ENCODE results near the gene KCNH3.

Gene KCNH3

GRCh38 chr12:49538510-49539403 is at the start of gene KCNH3:
Gene KCNH3 (plus strand): TSS chr12:49539030. CDS start chr12:49539417, 387 bp downstream.
- Histone ChIP-seq H3K4me3 (ENCODE audit: low read length in 2 of 2) (peak within 1 kb of the TSS; percentile 62 to 73), H3K27ac (ENCODE audit: low read length) (no peak within 1 kb of the TSS), H3K4me1 (ENCODE audit: control insufficient read depth, insufficient read depth, low read length) (peaks cover 19% of the 10 kb centered on the region), H3K27me3 (ENCODE audit: control insufficient read depth in 1 of 2, insufficient read depth in 2 of 2, low read length in 2 of 2) (peaks cover 30 to 45% of the 10 kb centered on the region in 2 donors), H3K9me3 (ENCODE audit: control insufficient read depth in 2 of 2, low read length in 2 of 2) (no peaks in the 10 kb centered on the region), H3K9ac (ENCODE audit: low read length in 2 of 2) (no peak within 1 kb of the TSS), H3K36me3 (ENCODE audit: control insufficient read depth in 2 of 2, insufficient read depth in 2 of 2, low read length in 2 of 2) (no peaks in the 10 kb centered on the region)

- no peaks in the 10 kb centered on the region for H3K9me3 ChIP-seq (ENCODE audit: control insufficient read depth in 2 of 2, low read length in 2 of 2)
- no peak overlapping the region for H3K4me3 ChIP-seq (ENCODE audit: low read length in 2 of 2)
- H3K4me1 ChIP-seq (ENCODE audit: control insufficient read depth, insufficient read depth, low read length) = no peaks in the 10 kb centered on the region
- H3K9ac ChIP-seq (ENCODE audit: low read length in 2 of 2) = no peak overlapping the region
- no peak overlapping the region for H3K27ac ChIP-seq (ENCODE audit: low read length)
- peaks cover 0 to 4% of the 10 kb centered on the region in 2 donors for H3K36me3 ChIP-seq (ENCODE audit: control insufficient read depth in 2 of 2, insufficient read depth in 2 of 2, low read length in 2 of 2)
- no peaks in the 10 kb centered on the region for H3K27me3 ChIP-seq (ENCODE audit: control insufficient read depth in 1 of 2, insufficient read depth in 2 of 2, low read length in 2 of 2)
Observed at GRCh38 chr12:49489154-49489553, 49.7 kb upstream of the KCNH3 start.

DNA sequence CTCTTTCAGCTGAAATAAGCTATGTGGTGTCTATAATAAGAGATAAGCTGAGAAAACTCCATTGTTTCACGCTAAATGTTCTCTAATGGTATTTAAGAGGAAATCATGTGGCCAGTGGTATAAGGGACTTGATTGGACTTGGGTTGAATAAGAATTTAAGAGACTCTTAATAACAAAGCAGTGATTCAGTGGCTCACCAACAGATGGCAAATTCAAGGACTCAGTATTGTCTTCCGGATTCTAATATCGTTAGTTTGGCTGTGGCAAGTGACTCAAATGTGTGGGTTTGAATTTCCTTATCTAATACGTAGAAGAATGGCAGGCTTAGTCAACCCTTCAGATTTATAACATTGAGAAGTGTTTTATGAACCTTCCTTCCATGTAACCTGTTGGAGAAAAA is 49.1 kb upstream of the KCNH3 start:
- no peak overlapping the region for H3K27ac ChIP-seq (ENCODE audit: low read length)
- H3K4me3 ChIP-seq (ENCODE audit: low read length in 2 of 2) = no peak overlapping the region
- no peaks in the 10 kb centered on the region for H3K9me3 ChIP-seq (ENCODE audit: control insufficient read depth in 2 of 2, low read length in 2 of 2)
- no peak overlapping the region for H3K9ac ChIP-seq (ENCODE audit: low read length in 2 of 2)
- peaks cover 0 to 4% of the 10 kb centered on the region in 2 donors for H3K36me3 ChIP-seq (ENCODE audit: control insufficient read depth in 2 of 2, insufficient read depth in 2 of 2, low read length in 2 of 2)
- no peaks in the 10 kb centered on the region for H3K27me3 ChIP-seq (ENCODE audit: control insufficient read depth in 1 of 2, insufficient read depth in 2 of 2, low read length in 2 of 2)
- no peaks in the 10 kb centered on the region for H3K4me1 ChIP-seq (ENCODE audit: control insufficient read depth, insufficient read depth, low read length)

DNA sequence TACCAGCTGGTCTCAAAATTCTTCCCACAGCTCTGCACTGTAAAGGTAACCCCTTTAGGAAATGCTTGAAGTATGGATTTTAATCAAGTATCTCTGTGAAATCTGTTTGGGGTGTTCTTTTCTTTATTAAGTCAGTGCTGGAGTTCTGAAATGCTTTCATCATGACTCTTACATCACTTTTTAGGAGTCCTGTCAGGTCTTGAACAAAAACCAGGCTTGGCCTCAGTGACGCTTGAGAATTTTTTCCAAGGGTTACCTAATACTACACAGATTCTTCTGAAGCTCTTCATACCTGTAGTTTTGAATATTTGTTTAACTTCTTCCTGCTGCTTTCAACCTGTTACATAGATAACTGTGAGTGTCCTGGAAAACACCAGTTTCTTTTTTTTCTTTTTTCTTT is 47.0 kb upstream of the KCNH3 start:
- Histone ChIP-seq H3K27ac (ENCODE audit: low read length) (no peak overlapping the region), H3K27me3 (ENCODE audit: control insufficient read depth in 1 of 2, insufficient read depth in 2 of 2, low read length in 2 of 2) (no peaks in the 10 kb centered on the region), H3K9me3 (ENCODE audit: control insufficient read depth in 2 of 2, low read length in 2 of 2) (no peaks in the 10 kb centered on the region), H3K4me3 (ENCODE audit: low read length in 2 of 2) (no peak overlapping the region), H3K4me1 (ENCODE audit: control insufficient read depth, insufficient read depth, low read length) (no peaks in the 10 kb centered on the region), H3K36me3 (ENCODE audit: control insufficient read depth in 2 of 2, insufficient read depth in 2 of 2, low read length in 2 of 2) (peaks cover 0 to 3% of the 10 kb centered on the region in 2 donors), H3K9ac (ENCODE audit: low read length in 2 of 2) (no peak overlapping the region)

DNA sequence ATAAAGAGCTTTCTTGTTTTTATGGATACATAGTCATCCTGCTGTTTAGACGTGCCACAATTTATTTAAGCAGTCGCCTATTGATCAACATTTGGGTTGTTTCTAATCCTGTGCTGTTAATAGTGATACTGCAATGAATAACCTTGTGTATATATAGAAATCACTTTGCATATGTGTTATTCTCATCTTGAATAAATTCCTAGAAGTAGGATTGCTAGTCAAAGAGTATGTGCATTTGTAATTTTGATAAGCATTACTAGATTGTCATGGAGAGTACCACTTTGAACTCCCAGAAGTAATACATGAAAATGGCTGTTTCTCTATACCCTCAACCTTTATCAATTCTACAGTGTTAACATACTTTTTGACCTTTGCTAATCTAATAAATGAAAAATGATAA is 44.9 kb upstream of the KCNH3 start:
- H3K36me3 ChIP-seq (ENCODE audit: control insufficient read depth in 2 of 2, insufficient read depth in 2 of 2, low read length in 2 of 2) = peaks cover 0 to 3% of the 10 kb centered on the region in 2 donors
- no peak overlapping the region for H3K27ac ChIP-seq (ENCODE audit: low read length)
- H3K4me3 ChIP-seq (ENCODE audit: low read length in 2 of 2) = no peak overlapping the region
- no peaks in the 10 kb centered on the region for H3K27me3 ChIP-seq (ENCODE audit: control insufficient read depth in 1 of 2, insufficient read depth in 2 of 2, low read length in 2 of 2)
- H3K9me3 ChIP-seq (ENCODE audit: control insufficient read depth in 2 of 2, low read length in 2 of 2) = no peaks in the 10 kb centered on the region
- no peaks in the 10 kb centered on the region for H3K4me1 ChIP-seq (ENCODE audit: control insufficient read depth, insufficient read depth, low read length)
- H3K9ac ChIP-seq (ENCODE audit: low read length in 2 of 2) = no peak overlapping the region

DNA sequence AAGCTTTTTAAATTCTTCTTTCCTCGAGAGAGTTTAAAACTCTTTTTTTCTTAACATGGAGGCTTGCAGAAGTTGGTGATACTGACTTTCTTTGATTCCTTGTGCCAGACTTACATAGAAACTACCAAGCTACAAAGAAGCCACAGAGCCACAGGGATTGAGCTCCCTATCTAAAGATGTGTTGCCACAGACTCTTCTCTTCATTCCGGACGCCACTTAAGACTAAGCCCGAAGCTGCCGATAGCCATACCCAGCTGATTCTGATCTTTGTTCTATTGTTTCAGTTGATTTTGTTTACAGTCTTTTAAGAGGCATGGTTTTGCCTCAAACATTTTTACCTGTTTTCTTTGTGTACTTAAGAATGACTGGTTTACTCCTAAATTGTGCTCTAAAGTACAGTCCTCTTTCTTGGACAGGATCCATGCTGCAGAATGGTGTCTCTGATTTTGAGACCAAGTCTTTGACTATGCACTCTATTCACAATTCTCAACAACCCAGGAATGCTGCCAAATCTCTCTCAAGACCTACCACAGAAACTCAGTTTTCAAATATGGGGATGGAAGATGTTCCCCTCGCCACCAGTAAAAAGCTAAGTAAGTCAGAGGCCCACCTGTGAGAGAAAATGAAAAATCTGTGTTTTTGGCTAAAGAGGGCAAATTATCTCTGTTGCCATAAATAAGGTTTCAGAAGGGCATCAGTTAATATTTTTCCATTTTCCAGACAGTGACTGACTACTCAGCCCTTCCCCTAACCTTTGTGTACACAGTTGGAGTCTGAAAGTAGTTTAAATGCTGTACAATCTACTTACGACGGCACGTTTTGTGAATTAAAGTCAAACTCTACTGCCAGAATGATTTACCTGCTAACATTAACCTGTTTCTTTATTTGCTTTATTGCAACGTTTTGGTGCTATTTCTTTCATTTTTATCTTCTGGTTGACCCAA is 42.1 kb upstream of the KCNH3 start:
- Histone ChIP-seq H3K9me3 (ENCODE audit: control insufficient read depth in 2 of 2, low read length in 2 of 2) (no peaks in the 10 kb centered on the region), H3K4me1 (ENCODE audit: control insufficient read depth, insufficient read depth, low read length) (no peaks in the 10 kb centered on the region), H3K27ac (ENCODE audit: low read length) (no peak overlapping the region), H3K9ac (ENCODE audit: low read length in 2 of 2) (no peak overlapping the region), H3K36me3 (ENCODE audit: control insufficient read depth in 2 of 2, insufficient read depth in 2 of 2, low read length in 2 of 2) (peaks cover 0 to 3% of the 10 kb centered on the region in 2 donors), H3K27me3 (ENCODE audit: control insufficient read depth in 1 of 2, insufficient read depth in 2 of 2, low read length in 2 of 2) (no peaks in the 10 kb centered on the region), H3K4me3 (ENCODE audit: low read length in 2 of 2) (no peak overlapping the region)

GRCh38 chr12:49501895-49502294 is 36.9 kb upstream of the KCNH3 start:
- Histone ChIP-seq H3K36me3 (ENCODE audit: control insufficient read depth in 2 of 2, insufficient read depth in 2 of 2, low read length in 2 of 2) (peaks cover 0 to 3% of the 10 kb centered on the region in 2 donors), H3K4me1 (ENCODE audit: control insufficient read depth, insufficient read depth, low read length) (no peaks in the 10 kb centered on the region), H3K4me3 (ENCODE audit: low read length in 2 of 2) (no peak overlapping the region), H3K9ac (ENCODE audit: low read length in 2 of 2) (no peak overlapping the region), H3K9me3 (ENCODE audit: control insufficient read depth in 2 of 2, low read length in 2 of 2) (no peaks in the 10 kb centered on the region), H3K27me3 (ENCODE audit: control insufficient read depth in 1 of 2, insufficient read depth in 2 of 2, low read length in 2 of 2) (no peaks in the 10 kb centered on the region), H3K27ac (ENCODE audit: low read length) (no peak overlapping the region)

- no peak overlapping the region for H3K4me3 ChIP-seq (ENCODE audit: low read length in 2 of 2)
- no peaks in the 10 kb centered on the region for H3K4me1 ChIP-seq (ENCODE audit: control insufficient read depth, insufficient read depth, low read length)
- H3K9ac ChIP-seq (ENCODE audit: low read length in 2 of 2) = no peak overlapping the region
- H3K36me3 ChIP-seq (ENCODE audit: control insufficient read depth in 2 of 2, insufficient read depth in 2 of 2, low read length in 2 of 2) = peaks cover 0 to 3% of the 10 kb centered on the region in 2 donors
- H3K9me3 ChIP-seq (ENCODE audit: control insufficient read depth in 2 of 2, low read length in 2 of 2) = no peaks in the 10 kb centered on the region
- no peak overlapping the region for H3K27ac ChIP-seq (ENCODE audit: low read length)
- no peaks in the 10 kb centered on the region for H3K27me3 ChIP-seq (ENCODE audit: control insufficient read depth in 1 of 2, insufficient read depth in 2 of 2, low read length in 2 of 2)
Observed at GRCh38 chr12:49502590-49502989, 36.2 kb upstream of the KCNH3 start.

GRCh38 chr12:49503674-49504180 is 35.1 kb upstream of the KCNH3 start:
- Histone ChIP-seq H3K4me3 (ENCODE audit: low read length in 2 of 2) (no peak overlapping the region), H3K36me3 (ENCODE audit: control insufficient read depth in 2 of 2, insufficient read depth in 2 of 2, low read length in 2 of 2) (peaks cover 0 to 3% of the 10 kb centered on the region in 2 donors), H3K27me3 (ENCODE audit: control insufficient read depth in 1 of 2, insufficient read depth in 2 of 2, low read length in 2 of 2) (no peaks in the 10 kb centered on the region), H3K27ac (ENCODE audit: low read length) (no peak overlapping the region), H3K9ac (ENCODE audit: low read length in 2 of 2) (no peak overlapping the region), H3K9me3 (ENCODE audit: control insufficient read depth in 2 of 2, low read length in 2 of 2) (no peaks in the 10 kb centered on the region), H3K4me1 (ENCODE audit: control insufficient read depth, insufficient read depth, low read length) (no peaks in the 10 kb centered on the region)

DNA sequence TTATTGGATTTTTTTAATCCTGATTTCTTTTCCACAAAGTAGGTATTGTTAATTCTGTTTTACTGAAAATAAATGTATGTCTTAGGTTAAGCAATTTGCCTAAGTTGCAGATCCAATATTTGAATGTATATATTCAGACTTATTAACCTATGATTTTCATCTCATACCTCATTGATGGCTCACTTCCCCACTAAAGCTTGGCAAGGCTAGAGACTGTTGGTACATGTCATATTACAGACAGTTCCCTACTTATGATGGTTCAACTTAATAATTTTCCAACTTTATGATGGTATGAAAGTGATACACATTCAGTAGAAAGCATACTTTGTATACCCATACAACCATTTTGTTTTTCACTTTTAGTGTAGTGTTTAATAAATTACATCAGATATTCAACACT is 33.2 kb upstream of the KCNH3 start:
- no peak overlapping the region for H3K27ac ChIP-seq (ENCODE audit: low read length)
- no peak overlapping the region for H3K4me3 ChIP-seq (ENCODE audit: low read length in 2 of 2)
- peaks cover 0 to 3% of the 10 kb centered on the region in 2 donors for H3K36me3 ChIP-seq (ENCODE audit: control insufficient read depth in 2 of 2, insufficient read depth in 2 of 2, low read length in 2 of 2)
- no peaks in the 10 kb centered on the region for H3K27me3 ChIP-seq (ENCODE audit: control insufficient read depth in 1 of 2, insufficient read depth in 2 of 2, low read length in 2 of 2)
- no peaks in the 10 kb centered on the region for H3K9me3 ChIP-seq (ENCODE audit: control insufficient read depth in 2 of 2, low read length in 2 of 2)
- H3K4me1 ChIP-seq (ENCODE audit: control insufficient read depth, insufficient read depth, low read length) = no peaks in the 10 kb centered on the region
- no peak overlapping the region for H3K9ac ChIP-seq (ENCODE audit: low read length in 2 of 2)
